Bronchial epithelial cell (primary cell): ENCODE data around the gene CMTM6. TPM values are rescaled to one million over a fixed set of nuclear protein-coding genes. Genes with fewer than 3 reads are reported as not detected.

Experiments used
- DNase-seq: peaks from one replicate; pipeline ENCODE4 v3.0.0-alpha.2; 2010; ENCODE audit warnings: low read depth
- FAIRE-seq: peaks from 2 replicates; lab custom pipeline; 2011; peaks lifted over from hg19 to GRCh38; lab: Jason Lieb, UNC
- H3K27me3 ChIP-seq: 2 replicates; pipeline ENCODE4 v1.5.1; 2011; ENCODE audit warnings: low read length; ENCODE audit not compliant: control insufficient read depth, insufficient read depth
- H3K36me3 ChIP-seq: 2 replicates; pipeline ENCODE4 v1.5.1; 2011; ENCODE audit warnings: low read length; ENCODE audit not compliant: control insufficient read depth, insufficient read depth
- H3K4me3 ChIP-seq: 2 replicates; pipeline ENCODE4 v1.5.1; 2011; ENCODE audit warnings: mild to moderate bottlenecking, low read depth, low read length, control low read depth
- CTCF ChIP-seq: IDR thresholded peaks from 2 replicates; pipeline ENCODE4 v1.5.1; 2011; ENCODE audit warnings: mild to moderate bottlenecking, moderate library complexity, low read length, control low read depth, inconsistent platforms; ENCODE audit not compliant: insufficient read depth, severe bottlenecking
- total RNA-seq: library from RNA; depleted of rRNA; stranded (reverse); fragments of >200 nt; gene quantifications from 2 replicates; pipeline ENCODE4 v1.2.1, GENCODE V29; 2014

Gene CMTM6
- total RNA-seq, 1 donor from 2014 or later = 95.8 TPM

- Histone ChIP-seq H3K4me3 (no peak overlapping the region), H3K27me3 (no peaks in the 10 kb centered on the region), H3K36me3 (peaks cover 4% of the 10 kb centered on the region)
- DNase-seq (no peak), FAIRE-seq (no peak)
- no peak for TF ChIP-seq CTCF
Observed at GRCh38 chr3:32488474-32489008, 14.1 kb downstream of the CMTM6 start.

- H3K27me3 ChIP-seq = no peaks in the 10 kb centered on the region
- DNase-seq (no peak), FAIRE-seq (no peak)
- no peak for TF ChIP-seq CTCF
- H3K36me3 ChIP-seq = peaks cover 4% of the 10 kb centered on the region
- no peak overlapping the region for H3K4me3 ChIP-seq
Observed at GRCh38 chr3:32487781-32488473, 14.7 kb downstream of the CMTM6 start.

- DNase-seq = no peak
- no peak for TF ChIP-seq CTCF
- Histone ChIP-seq H3K27me3 (no peaks in the 10 kb centered on the region), H3K36me3 (peaks cover 4% of the 10 kb centered on the region), H3K4me3 (no peak overlapping the region)
- no peak for FAIRE-seq
Observed at GRCh38 chr3:32484436-32484835, 18.2 kb downstream of the CMTM6 start.

- Histone ChIP-seq H3K4me3 (no peak overlapping the region), H3K36me3 (peaks cover 4% of the 10 kb centered on the region), H3K27me3 (no peaks in the 10 kb centered on the region)
- no peak for TF ChIP-seq CTCF
- FAIRE-seq = no peak
- no peak for DNase-seq
Observed at GRCh38 chr3:32483772-32484171, 18.9 kb downstream of the CMTM6 start.

GRCh38 chr3:32482693-32483092 lies 20.0 kb downstream of the CMTM6 start:
- no peak overlapping the region for H3K4me3 ChIP-seq
- H3K36me3 ChIP-seq = peaks cover 4% of the 10 kb centered on the region
- DNase-seq (no peak), FAIRE-seq (no peak)
- H3K27me3 ChIP-seq = no peaks in the 10 kb centered on the region
- no peak for TF ChIP-seq CTCF
